Erythroblast (primary cell): Measurements from ENCODE around the gene CHCHD3.

Experiments
- GATA1 ChIP-seq: IDR thresholded peaks from 2 replicates; pipeline ENCODE4 v1.6.1; 2011; ENCODE audit warnings: low read depth, mild to moderate bottlenecking, control low read depth, low read length, moderate library complexity
- POLR2A ChIP-seq: IDR thresholded peaks from 2 replicates; pipeline ENCODE4 v1.6.1; 2011; ENCODE audit warnings: mild to moderate bottlenecking, low read length

- TF ChIP-seq POLR2A: no peak
- TF ChIP-seq GATA1: no peak
Observed at GRCh38 chr7:133114519-133114918, 32.6 kb upstream of the CHCHD3 start.
